Vagina (tissue), 2 donors: ENCODE results near the gene TUBB1. TPM values are rescaled to one million over a fixed set of nuclear protein-coding genes. Genes with fewer than 3 reads are reported as not detected.
A peak's percentile ranks its signal among the peaks of the same experiment; 100 is the strongest.
"Not testable (repeated sequence)": the region's sequence is repeated elsewhere in the genome, so short reads cannot be mapped to it uniquely, and the experiment has no call there.

Source experiments
- DNase-seq, 2 donors: peaks; one replicate each; pipeline ENCODE4 v3.0.0-alpha.2; 2017; ENCODE audit errors: extremely low spot score in 2 of 2
- H3K27ac ChIP-seq: fragments of 200-600 bp; sonication (generic); one replicate; pipeline ENCODE4 v1.5.1; 2019
- H3K27me3 ChIP-seq: fragments of 200-600 bp; sonication (generic); one replicate; pipeline ENCODE4 v1.5.1; 2019
- H3K36me3 ChIP-seq, 2 donors: fragments of 200-600 bp; sonication (generic); one replicate each; pipeline ENCODE4 v1.5.1; 2017 to 2019
- H3K4me1 ChIP-seq: fragments of 200-600 bp; sonication (generic); one replicate; pipeline ENCODE4 v1.5.1; 2019
- H3K4me3 ChIP-seq, 2 donors: fragments of 200-600 bp; sonication (generic); 1 replicate in 1 of 2; 2 replicates in 1 of 2; pipeline ENCODE4 v1.5.1; 2016 to 2019
- H3K9me3 ChIP-seq: fragments of 200-600 bp; sonication (generic); one replicate; pipeline ENCODE4 v1.5.1; 2019
- CTCF ChIP-seq, 3 experiments: fragments of 450-650 bp in 2 of 3; fragments of 200-600 bp in 1 of 3; sonication (generic) in 1 of 3; IDR thresholded peaks; one replicate each; pipeline ENCODE4 v1.5.1; 2017 to 2019; ENCODE audit warnings: antibody characterized with exemption in 3 of 3, mild to moderate bottlenecking in 2 of 3, moderate library complexity in 2 of 3
- POLR2A ChIP-seq, 2 donors: fragments of 450-650 bp; IDR thresholded peaks; one replicate each; pipeline ENCODE4 v1.6.1; 2017; ENCODE audit warnings: antibody characterized with exemption in 2 of 2, mild to moderate bottlenecking in 2 of 2, moderate library complexity in 2 of 2
- POLR2AphosphoS5 ChIP-seq, 2 donors: sonication (generic); formaldehyde crosslinking; IDR thresholded peaks; one replicate each; pipeline ENCODE4 v1.9.0; 2017; ENCODE audit warnings: antibody characterized with exemption in 2 of 2, mild to moderate bottlenecking in 2 of 2, low read depth in 1 of 2; ENCODE audit not compliant: insufficient read depth in 1 of 2
- intact Hi-C: fragments of 100-400 bp; cut with DNase I; formaldehyde crosslinking; loops from one replicate; pipeline ENCODE4 v1.15.1; 2023
- total RNA-seq: library from RNA; depleted of rRNA; stranded (reverse); fragments of >200 nt; gene quantifications from one replicate; pipeline ENCODE4 v1.2.3, GENCODE V29; 2016

TUBB1 gene
- total RNA-seq, 1 donor from 2014 or later, result not detected

GRCh38 chr20:58980711-58981627 lies 38.3 kb upstream of the TUBB1 start, which contains the start of gene NELFCD:
Gene NELFCD (plus strand): TSS chr20:58981256. CDS start chr20:58981310, 54 bp downstream.
- H3K27me3 ChIP-seq, result no peaks in the 10 kb centered on the region
- H3K9me3 ChIP-seq, result no peaks in the 10 kb centered on the region
- TF ChIP-seq POLR2A (IDR thresholded peaks at IDR 0.05) (peak in 1 of 2 donors; percentile 64), CTCF (IDR thresholded peaks at IDR 0.05) (no peak), POLR2AphosphoS5 (IDR thresholded peaks at IDR 0.05; ENCODE audit: insufficient read depth in 1 of 2, low read depth in 1 of 2) (peak in 1 of 2 donors; percentile 62)
- peak within 1 kb of the TSS; percentile 83 for H3K27ac ChIP-seq
- intact Hi-C loops, result loop anchor here (5.0 kb wide), 2 partner anchors 61 to 89 kb away; partner anchors contain the start of gene PRELID3B
- H3K36me3 ChIP-seq, result no peaks in the 10 kb centered on the region
- H3K4me3 ChIP-seq, result peak within 1 kb of the TSS; percentile 71 to 95
- DNase-seq, result peak in 1 of 2 donors; percentile 87
- H3K4me1 ChIP-seq, result peaks cover 39% of the 10 kb centered on the region

GRCh38 chr20:58981628-58982364 lies 37.4 kb upstream of the TUBB1 start:
- TF ChIP-seq CTCF (IDR thresholded peaks at IDR 0.05), result no peak
- no peak for TF ChIP-seq POLR2AphosphoS5 (IDR thresholded peaks at IDR 0.05; ENCODE audit: insufficient read depth in 1 of 2, low read depth in 1 of 2)
- no peak for TF ChIP-seq POLR2A (IDR thresholded peaks at IDR 0.05)

GRCh38 chr20:58982406-58983114 lies 36.7 kb upstream of the TUBB1 start:
- TF ChIP-seq POLR2A (IDR thresholded peaks at IDR 0.05) (no peak), CTCF (IDR thresholded peaks at IDR 0.05) (no peak), POLR2AphosphoS5 (IDR thresholded peaks at IDR 0.05; ENCODE audit: insufficient read depth in 1 of 2, low read depth in 1 of 2) (no peak)
- Histone ChIP-seq H3K36me3 (peaks cover 5 to 14% of the 10 kb centered on the region in 2 donors), H3K4me3 (peak overlapping the region; percentile 8 to 71), H3K4me1 (peaks cover 39% of the 10 kb centered on the region), H3K9me3 (no peaks in the 10 kb centered on the region), H3K27ac (no peak overlapping the region), H3K27me3 (no peaks in the 10 kb centered on the region)
- peak in 1 of 2 donors; percentile 72 for DNase-seq
- intact Hi-C loops, result loop anchor here (5.0 kb wide), 2 partner anchors 60 to 90 kb away; partner anchors contain the start of gene PRELID3B

More at GRCh38 chr20:58981628-58982364, 37.4 kb upstream of the TUBB1 start:
- peak in 1 of 2 donors; percentile 84 for DNase-seq
- Histone ChIP-seq H3K36me3 (peaks cover 3 to 6% of the 10 kb centered on the region in 2 donors), H3K4me1 (peaks cover 39% of the 10 kb centered on the region), H3K27ac (peak overlapping the region; percentile 83), H3K4me3 (peak overlapping the region; percentile 71 to 95), H3K27me3 (no peaks in the 10 kb centered on the region), H3K9me3 (no peaks in the 10 kb centered on the region)
- intact Hi-C loops, result loop anchor here (5.0 kb wide), 2 partner anchors 61 to 89 kb away; partner anchors contain the start of gene PRELID3B

- H3K9me3 ChIP-seq, H3K27me3 ChIP-seq, H3K27ac ChIP-seq, H3K4me3 ChIP-seq, DNase-seq: not testable (repeated sequence)
- peaks cover 5 to 19% of the 10 kb centered on the region in 2 donors for H3K36me3 ChIP-seq
- H3K4me1 ChIP-seq, result peaks cover 39% of the 10 kb centered on the region
- intact Hi-C loops, result loop anchor here (5.0 kb wide), 2 partner anchors 59 to 91 kb away; partner anchors contain the start of gene PRELID3B
These were observed 36.1 kb upstream of the TUBB1 start for GRCh38 chr20:58983115-58983468.
